Kidney (tissue), 14 donors: ENCODE results near the gene EDEM2. TPM values are rescaled to one million over a fixed set of nuclear protein-coding genes. Genes with fewer than 3 reads are reported as not detected.
A peak's percentile ranks its signal among the peaks of the same experiment; 100 is the strongest.

Source experiments
- DNase-seq, 5 donors: peaks; one replicate each; pipeline ENCODE4 v3.0.0-alpha.2; 2013 to 2020
- FAIRE-seq: peaks from 2 replicates; lab custom pipeline; 2012; peaks lifted over from hg19 to GRCh38; lab: Jason Lieb, UNC
- H3K27ac ChIP-seq, 2 donors: one replicate each; pipeline ENCODE4 v1.7.0; 2013; ENCODE audit warnings: low read depth in 2 of 2, low read length in 2 of 2, inconsistent platforms in 1 of 2
- H3K27me3 ChIP-seq: one replicate; pipeline ENCODE4 v1.7.1; 2013; ENCODE audit warnings: low read length, inconsistent platforms; ENCODE audit not compliant: control insufficient read depth, insufficient read depth
- H3K36me3 ChIP-seq, 3 donors: one replicate each; pipeline versions ENCODE4 v1.7.0 to v1.7.1; 2013; ENCODE audit warnings: low read length in 3 of 3, control low read depth in 1 of 3, inconsistent platforms in 1 of 3; ENCODE audit not compliant: insufficient read depth in 3 of 3, control insufficient read depth in 2 of 3
- H3K4me1 ChIP-seq, 3 donors: one replicate each; pipeline versions ENCODE4 v1.7.0 to v1.7.1; 2013; ENCODE audit warnings: low read length in 3 of 3, inconsistent platforms in 1 of 3, low read depth in 1 of 3; ENCODE audit not compliant: control insufficient read depth in 2 of 3, insufficient read depth in 2 of 3
- H3K4me3 ChIP-seq, 3 donors: one replicate each; pipeline versions ENCODE4 v1.7.0 to v1.8.1; 2013; ENCODE audit warnings: low read length in 3 of 3, control low read depth in 1 of 3, inconsistent platforms in 1 of 3
- H3K9ac ChIP-seq, 3 donors: one replicate each; pipeline versions ENCODE4 v1.7.0 to v1.7.1; 2013; ENCODE audit warnings: low read length in 3 of 3, control low read depth in 1 of 3, inconsistent platforms in 1 of 3
- H3K9me3 ChIP-seq, 3 donors: one replicate each; pipeline versions ENCODE4 v1.7.0 to v1.7.1; 2013; ENCODE audit warnings: low read length in 3 of 3, control low read depth in 1 of 3, inconsistent platforms in 1 of 3; ENCODE audit not compliant: control insufficient read depth in 2 of 3, insufficient read depth in 1 of 3
- CTCF ChIP-seq: IDR thresholded peaks from 3 replicates; pipeline ENCODE4 v1.5.1; 2012; ENCODE audit warnings: mild to moderate bottlenecking, moderate library complexity, borderline replicate concordance; ENCODE audit not compliant: insufficient read depth; ENCODE audit errors: extremely low read depth
- intact Hi-C: fragments of 100-400 bp; cut with DNase I; formaldehyde crosslinking; loops from one replicate; pipeline ENCODE4 v1.11.1; 2022
- polyA plus RNA-seq: library from polyadenylated mRNA; stranded (reverse); fragments of 350-450 nt; fragmentation: Illumina TruSeq; extraction: RNeasy Lipid Tissue Mini Kit (QIAGEN cat#74804); gene quantifications from one replicate; pipeline ENCODE4 v1.2.3, GENCODE V29; 2014; ENCODE audit warnings: low read depth, low replicate concordance; ENCODE audit not compliant: insufficient read depth
- total RNA-seq: library from RNA; stranded (reverse); fragmentation: NEBNext Ultra II Directional; extraction: Animal tissue kit (Norgen Biotek cat#: 25700); gene quantifications from one replicate; pipeline ENCODE4 v1.2.1, GENCODE V29; 2021
- donor health status: control.
- donor health status: control.
- donor health status: control.
- donor health status: control.
- donor health status: control.
- donor health status: DM: yes; HTN: yes; CAD: no.
- donor health status: Normal renal cell carcinoma (clear cell type).

Gene EDEM2
- total and polyA plus RNA-seq, 2 donors from 2014 or later: 27.1 to 30.0 TPM

- H3K9ac ChIP-seq: peak overlapping the region; percentile 86 to 96 (median 88)
- no peaks in the 10 kb centered on the region for H3K27me3 ChIP-seq
- no peak for TF ChIP-seq CTCF
- H3K4me1 ChIP-seq: peaks cover 0 to 19% (median 6%) of the 10 kb centered on the region in 3 donors
- peak; percentile 9 to 90 (median 40) for DNase-seq
- H3K27ac ChIP-seq: peak overlapping the region; percentile 78 to 93
- intact Hi-C loops: no loop called here
- H3K36me3 ChIP-seq: no peaks in the 10 kb centered on the region
- no peaks in the 10 kb centered on the region for H3K9me3 ChIP-seq
- H3K4me3 ChIP-seq: peak overlapping the region; percentile 84 to 93 (median 89)
- FAIRE-seq: no peak
Observed at GRCh38 chr20:35091816-35092523, 55.2 kb downstream of the EDEM2 start.

- Histone ChIP-seq H3K4me1 (peaks cover 0 to 19% (median 6%) of the 10 kb centered on the region in 3 donors), H3K27me3 (no peaks in the 10 kb centered on the region), H3K9ac (no peak overlapping the region), H3K9me3 (no peaks in the 10 kb centered on the region), H3K4me3 (no peak overlapping the region), H3K27ac (no peak overlapping the region), H3K36me3 (no peaks in the 10 kb centered on the region)
- intact Hi-C loops: no loop called here
- FAIRE-seq: no peak
- no peak for TF ChIP-seq CTCF
- no peak for DNase-seq
Observed at GRCh38 chr20:35088231-35089145, 58.6 kb downstream of the EDEM2 start.

GRCh38 chr20:35087791-35088190 lies 59.3 kb downstream of the EDEM2 start:
- H3K9me3 ChIP-seq: no peaks in the 10 kb centered on the region
- no peak overlapping the region for H3K27ac ChIP-seq
- intact Hi-C loops: no loop called here
- no peak for FAIRE-seq
- no peaks in the 10 kb centered on the region for H3K36me3 ChIP-seq
- no peak for TF ChIP-seq CTCF
- no peaks in the 10 kb centered on the region for H3K27me3 ChIP-seq
- no peak overlapping the region for H3K4me3 ChIP-seq
- H3K9ac ChIP-seq: no peak overlapping the region
- H3K4me1 ChIP-seq: peaks cover 0 to 15% (median 6%) of the 10 kb centered on the region in 3 donors
- no peak for DNase-seq
